ENCODE measurements around the gene GRK3. TPM values are rescaled to one million over a fixed set of nuclear protein-coding genes. Genes with fewer than 3 reads are reported as not detected.

GRK3 gene
- total and polyA plus RNA-seq, 2 donors (not counting 3 experiments of a cell fraction or from before 2014, with no cell fraction given), result 0.68 to 4.4 TPM

DNA sequence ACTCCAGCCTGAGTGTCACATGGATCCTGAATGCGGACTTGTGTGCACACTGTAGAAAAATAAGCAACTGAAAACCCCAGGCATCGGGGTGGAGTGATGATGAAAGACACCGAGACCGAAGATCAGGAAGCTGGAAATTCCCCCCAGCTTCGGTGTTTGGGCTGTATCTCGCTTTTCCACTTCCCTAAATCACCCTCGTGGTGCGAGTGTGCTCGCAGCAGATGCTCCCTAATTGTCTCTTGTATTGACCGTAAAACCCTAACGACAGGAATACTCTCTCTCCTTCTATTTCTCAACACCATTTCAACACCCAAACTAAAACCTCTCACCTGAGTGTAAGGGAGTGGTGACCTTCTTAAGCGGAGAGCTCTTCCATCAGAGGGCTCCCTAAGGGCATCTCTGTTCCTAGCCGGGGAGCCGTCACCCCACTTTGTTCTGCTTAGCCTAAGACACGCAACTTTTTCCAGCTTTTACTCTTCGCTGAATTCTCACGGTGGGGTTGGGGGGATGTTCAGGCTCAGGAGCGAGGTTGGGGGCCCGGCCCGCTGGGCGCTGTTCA, 635 bp upstream of the GRK3 start:
- POLR2A ChIA-PET, result no interaction called here
- intact Hi-C loops (cut with micrococcal nuclease), result loop anchor here (5.0 kb wide), 1 partner anchor 208 kb away; no protein-coding TSS in a partner anchor

More for the DNA sequence above, 635 bp upstream of the GRK3 start:
- peaks cover 6% of the 10 kb centered on the region for H3K4me1 ChIP-seq (ENCODE audit: control insufficient read depth, extremely low read depth, insufficient read depth, low read length)
- TF ChIP-seq EZH2 (IDR thresholded peaks at IDR 0.05; ENCODE audit: borderline replicate concordance, low read depth, low read length, severe bottlenecking) (peak; percentile 40), GATA2 (IDR thresholded peaks at IDR 0.05; ENCODE audit: insufficient read depth, insufficient read length, low read depth, low read length) (no peak), FOS (IDR thresholded peaks at IDR 0.05; ENCODE audit: borderline replicate concordance, insufficient read depth, low read length) (no peak), POLR2A (IDR thresholded peaks at IDR 0.05; ENCODE audit: low read depth, low read length) (no peak)
- TF ChIP-seq, protein P1, sequence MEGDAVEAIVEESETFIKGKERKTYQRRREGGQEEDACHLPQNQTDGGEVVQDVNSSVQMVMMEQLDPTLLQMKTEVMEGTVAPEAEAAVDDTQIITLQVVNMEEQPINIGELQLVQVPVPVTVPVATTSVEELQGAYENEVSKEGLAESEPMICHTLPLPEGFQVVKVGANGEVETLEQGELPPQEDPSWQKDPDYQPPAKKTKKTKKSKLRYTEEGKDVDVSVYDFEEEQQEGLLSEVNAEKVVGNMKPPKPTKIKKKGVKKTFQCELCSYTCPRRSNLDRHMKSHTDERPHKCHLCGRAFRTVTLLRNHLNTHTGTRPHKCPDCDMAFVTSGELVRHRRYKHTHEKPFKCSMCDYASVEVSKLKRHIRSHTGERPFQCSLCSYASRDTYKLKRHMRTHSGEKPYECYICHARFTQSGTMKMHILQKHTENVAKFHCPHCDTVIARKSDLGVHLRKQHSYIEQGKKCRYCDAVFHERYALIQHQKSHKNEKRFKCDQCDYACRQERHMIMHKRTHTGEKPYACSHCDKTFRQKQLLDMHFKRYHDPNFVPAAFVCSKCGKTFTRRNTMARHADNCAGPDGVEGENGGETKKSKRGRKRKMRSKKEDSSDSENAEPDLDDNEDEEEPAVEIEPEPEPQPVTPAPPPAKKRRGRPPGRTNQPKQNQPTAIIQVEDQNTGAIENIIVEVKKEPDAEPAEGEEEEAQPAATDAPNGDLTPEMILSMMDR (IDR thresholded peaks at IDR 0.05; ENCODE audit: extremely low read depth in 1 of 2, insufficient read depth in 1 of 2, low read depth in 1 of 2, low read length in 2 of 2), result no peak
- TF ChIP-seq, protein P2, sequence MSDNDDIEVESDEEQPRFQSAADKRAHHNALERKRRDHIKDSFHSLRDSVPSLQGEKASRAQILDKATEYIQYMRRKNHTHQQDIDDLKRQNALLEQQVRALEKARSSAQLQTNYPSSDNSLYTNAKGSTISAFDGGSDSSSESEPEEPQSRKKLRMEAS (IDR thresholded peaks at IDR 0.05; ENCODE audit: insufficient read depth, insufficient read length), result no peak
- FAIRE-seq, result no peak
- peak overlapping the region in 1 of 3 experiments; percentile 30 for H3K4me3 ChIP-seq (replicated peaks in 1 of 3; ENCODE audit: insufficient read depth in 1 of 3, low read depth in 1 of 3, low read length in 3 of 3)
- BruUV-seq (replicated peaks), result no TSS peak
- H3K9me3 ChIP-seq (replicated peaks; ENCODE audit: control insufficient read depth, insufficient read depth, low read length), result no peaks in the 10 kb centered on the region
- dilution Hi-C loops (cut with MboI; ENCODE audit: extremely low pct_ligation_motif_present, low sequenced_read_pairs), result no loop called here
- peak overlapping the region; percentile 75 for H2AFZ ChIP-seq (ENCODE audit: low read depth, low read length)
- peaks cover 8 to 17% of the 10 kb centered on the region in 2 experiments for H3K27me3 ChIP-seq (ENCODE audit: control insufficient read depth in 2 of 2, insufficient read depth in 2 of 2, low read length in 2 of 2)
- H3K36me3 ChIP-seq (ENCODE audit: control insufficient read depth in 2 of 2, extremely low read depth in 1 of 2, insufficient read depth in 2 of 2, low read length in 2 of 2), result no peaks in the 10 kb centered on the region
- no peaks in the 10 kb centered on the region for H4K20me1 ChIP-seq (replicated peaks; ENCODE audit: control insufficient read depth, extremely low read depth, insufficient read depth, low read length)
- DNase-seq (ENCODE audit: low read depth, low spot score), result no peak
- H3K4me2 ChIP-seq (ENCODE audit: insufficient read depth, low read length), result peak overlapping the region; percentile 44
- H3K9ac ChIP-seq (replicated peaks; ENCODE audit: extremely low read depth, insufficient read depth, low read length), result no peak overlapping the region
- H3K79me2 ChIP-seq (ENCODE audit: control insufficient read depth, insufficient read depth, low read length), result no peaks in the 10 kb centered on the region
- no peaks in the 10 kb centered on the region for H3K9me1 ChIP-seq (replicated peaks; ENCODE audit: control insufficient read depth, extremely low read depth, insufficient read depth, low read length)
- H3K27ac ChIP-seq (ENCODE audit: insufficient read depth, low read depth, low read length), result no peak overlapping the region
- CTCF ChIA-PET, result interaction anchor here (1.5 kb wide), 1 partner anchor 209 kb away, joined by 5 read pairs; no protein-coding TSS in a partner anchor
